Keratinocyte (primary cell): ENCODE measurements around the gene GEN1. TPM values are rescaled to one million over a fixed set of nuclear protein-coding genes. Genes with fewer than 3 reads are reported as not detected.

Source experiments
- DNase-seq: peaks from one replicate; pipeline ENCODE4 v3.0.0-alpha.2; 2011; ENCODE audit warnings: low read depth, missing footprints, low spot score
- FAIRE-seq: peaks from 2 replicates; lab custom pipeline; 2011; peaks lifted over from hg19 to GRCh38; lab: Jason Lieb, UNC
- H2AFZ ChIP-seq: 2 replicates; pipeline ENCODE4 v1.6.0; 2012; ENCODE audit warnings: low read length, control low read depth, inconsistent platforms; ENCODE audit not compliant: control insufficient read depth
- H3K27ac ChIP-seq: 2 replicates; pipeline ENCODE4 v1.5.1; 2011; ENCODE audit warnings: low read length; ENCODE audit not compliant: control insufficient read depth, insufficient read depth
- H3K27me3 ChIP-seq: 3 replicates; pipeline ENCODE4 v1.6.0; 2011; ENCODE audit warnings: low read length; ENCODE audit not compliant: control insufficient read depth, insufficient read depth; ENCODE audit errors: extremely low read depth
- H3K36me3 ChIP-seq, 2 experiments: 2 replicates in 1 of 2; 3 replicates in 1 of 2; pipeline ENCODE4 v1.5.1; 2011; ENCODE audit warnings: low read length in 2 of 2, mild to moderate bottlenecking in 1 of 2; ENCODE audit not compliant: control insufficient read depth in 2 of 2, insufficient read depth in 2 of 2; ENCODE audit errors: extremely low read depth in 1 of 2
- H3K4me1 ChIP-seq: 3 replicates; pipeline ENCODE4 v1.5.1; 2011; ENCODE audit warnings: low read length; ENCODE audit not compliant: control insufficient read depth, insufficient read depth; ENCODE audit errors: extremely low read depth
- H3K4me2 ChIP-seq: 3 replicates; pipeline ENCODE4 v1.6.0; 2011; ENCODE audit warnings: low read depth, low read length; ENCODE audit not compliant: control insufficient read depth, insufficient read depth; ENCODE audit errors: extremely low read depth
- H3K4me3 ChIP-seq, 3 experiments: fragments of 200-600 bp in 1 of 3; sonication (generic) in 1 of 3; 2 replicates in 2 of 3; 3 replicates in 1 of 3; pipeline ENCODE4 v1.5.1; 2011 to 2016; ENCODE audit warnings: low read length in 3 of 3, mild to moderate bottlenecking in 3 of 3, control low read depth in 2 of 3, inconsistent platforms in 1 of 3, low read depth in 1 of 3, mixed read lengths in 1 of 3, mixed run types in 1 of 3, moderate library complexity in 1 of 3; ENCODE audit not compliant: control insufficient read depth in 2 of 3, insufficient read depth in 2 of 3; ENCODE audit errors: extremely low read depth in 1 of 3
- H3K79me2 ChIP-seq: 2 replicates; pipeline ENCODE4 v1.6.0; 2012; ENCODE audit warnings: low read length; ENCODE audit not compliant: control insufficient read depth, insufficient read depth
- H3K9ac ChIP-seq: 3 replicates; pipeline ENCODE4 v1.6.0; 2011; ENCODE audit warnings: low read length; ENCODE audit not compliant: control insufficient read depth, insufficient read depth; ENCODE audit errors: extremely low read depth
- H3K9me1 ChIP-seq: 3 replicates; pipeline ENCODE4 v1.6.0; 2011; ENCODE audit warnings: low read length; ENCODE audit not compliant: control insufficient read depth, insufficient read depth; ENCODE audit errors: extremely low read depth
- H3K9me3 ChIP-seq: 2 replicates; pipeline ENCODE4 v1.5.1; 2012; ENCODE audit warnings: low read depth, low read length; ENCODE audit not compliant: control insufficient read depth
- H4K20me1 ChIP-seq: 3 replicates; pipeline ENCODE4 v1.6.0; 2011; ENCODE audit warnings: low read length; ENCODE audit not compliant: control insufficient read depth, insufficient read depth; ENCODE audit errors: extremely low read depth
- EZH2 ChIP-seq: IDR thresholded peaks from one replicate; pipeline ENCODE4 v1.6.1; 2012; ENCODE audit warnings: inconsistent platforms, mild to moderate bottlenecking, low read length, moderate library complexity
- dilution Hi-C: fragments of 300-500 bp; cut with MboI; formaldehyde crosslinking; loops from one replicate; pipeline ENCODE4 v1.7.0; 2020; ENCODE audit warnings: low sequenced_read_pairs; ENCODE audit not compliant: extremely low pct_ligation_motif_present
- polyA plus RNA-seq, 5 experiments: library from polyadenylated mRNA; depleted of rRNA in 3 of 5; stranded (reverse) in 3 of 5; stranded (forward) in 1 of 5; unstranded in 1 of 5; fragments of >200 nt; gene quantifications; 1 replicate in 1 of 5; 2 replicates in 3 of 5; 3 replicates in 1 of 5; pipeline versions ENCODE4 v1.2.1 to v1.2.3, GENCODE V29; 2011 to 2012; ENCODE audit warnings: missing spikeins in 2 of 5, low read depth in 1 of 5, low replicate concordance in 1 of 5
- TF ChIP-seq, protein P1 (sequence below), 3 experiments: IDR thresholded peaks in 1 of 3; conservative IDR thresholded peaks in 1 of 3; optimal IDR thresholded peaks in 1 of 3; 2 replicates in 2 of 3; 3 replicates in 1 of 3; pipeline versions ENCODE3 to v1.5.1; 2011; ENCODE audit warnings: low read length in 3 of 3, mild to moderate bottlenecking in 3 of 3, moderate library complexity in 2 of 3, control low read depth in 1 of 3, inconsistent platforms in 1 of 3; ENCODE audit not compliant: insufficient read depth in 2 of 3; ENCODE audit errors: extremely low read depth in 1 of 3

Gene GEN1
- polyA plus RNA-seq, 1 donor (not counting 4 experiments of a cell fraction or from before 2014, with no cell fraction given), result 17.2 TPM

DNA sequence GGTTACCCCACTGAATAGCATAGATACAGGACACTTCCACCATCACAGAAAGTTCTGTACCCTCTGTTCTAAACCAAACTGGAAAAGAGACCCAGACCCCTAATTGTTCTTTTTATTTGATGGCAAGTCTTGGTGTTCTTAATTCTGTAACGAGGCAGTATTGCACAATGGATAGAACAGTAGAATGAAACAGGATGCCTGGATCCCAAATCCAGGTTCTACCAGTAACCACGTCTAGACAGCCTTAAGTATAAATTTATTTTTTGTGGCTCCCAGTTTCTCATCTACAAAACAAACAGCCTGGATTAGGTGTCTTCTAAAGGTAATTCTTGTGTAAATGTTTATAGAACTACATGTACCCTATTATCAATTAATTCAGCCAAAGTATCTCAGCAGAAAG is 24.1 kb upstream of the GEN1 start:
- no peaks in the 10 kb centered on the region for H3K9me1 ChIP-seq
- no peaks in the 10 kb centered on the region for H4K20me1 ChIP-seq
- no peak overlapping the region for H3K27ac ChIP-seq
- H3K4me1 ChIP-seq, result no peaks in the 10 kb centered on the region
- no peak overlapping the region for H3K4me2 ChIP-seq
- H2AFZ ChIP-seq, result no peak overlapping the region
- no peak overlapping the region for H3K4me3 ChIP-seq
- FAIRE-seq (no peak), DNase-seq (no peak)
- H3K9me3 ChIP-seq, result no peaks in the 10 kb centered on the region
- no peaks in the 10 kb centered on the region for H3K27me3 ChIP-seq
- TF ChIP-seq, protein P1, sequence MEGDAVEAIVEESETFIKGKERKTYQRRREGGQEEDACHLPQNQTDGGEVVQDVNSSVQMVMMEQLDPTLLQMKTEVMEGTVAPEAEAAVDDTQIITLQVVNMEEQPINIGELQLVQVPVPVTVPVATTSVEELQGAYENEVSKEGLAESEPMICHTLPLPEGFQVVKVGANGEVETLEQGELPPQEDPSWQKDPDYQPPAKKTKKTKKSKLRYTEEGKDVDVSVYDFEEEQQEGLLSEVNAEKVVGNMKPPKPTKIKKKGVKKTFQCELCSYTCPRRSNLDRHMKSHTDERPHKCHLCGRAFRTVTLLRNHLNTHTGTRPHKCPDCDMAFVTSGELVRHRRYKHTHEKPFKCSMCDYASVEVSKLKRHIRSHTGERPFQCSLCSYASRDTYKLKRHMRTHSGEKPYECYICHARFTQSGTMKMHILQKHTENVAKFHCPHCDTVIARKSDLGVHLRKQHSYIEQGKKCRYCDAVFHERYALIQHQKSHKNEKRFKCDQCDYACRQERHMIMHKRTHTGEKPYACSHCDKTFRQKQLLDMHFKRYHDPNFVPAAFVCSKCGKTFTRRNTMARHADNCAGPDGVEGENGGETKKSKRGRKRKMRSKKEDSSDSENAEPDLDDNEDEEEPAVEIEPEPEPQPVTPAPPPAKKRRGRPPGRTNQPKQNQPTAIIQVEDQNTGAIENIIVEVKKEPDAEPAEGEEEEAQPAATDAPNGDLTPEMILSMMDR (optimal IDR thresholded peaks at IDR 0.05 in 1 of 3, IDR thresholded peaks at IDR 0.05 in 1 of 3, conservative IDR thresholded peaks at IDR 0.05 in 1 of 3; ENCODE audit: extremely low read depth in 1 of 3, insufficient read depth in 2 of 3, low read length in 3 of 3), result no peak
- TF ChIP-seq EZH2, result no peak
- no peaks in the 10 kb centered on the region for H3K79me2 ChIP-seq
- dilution Hi-C loops, result no loop called here
- H3K9ac ChIP-seq, result no peak overlapping the region
- H3K36me3 ChIP-seq, result peaks cover 11 to 16% of the 10 kb centered on the region in 2 experiments

DNA sequence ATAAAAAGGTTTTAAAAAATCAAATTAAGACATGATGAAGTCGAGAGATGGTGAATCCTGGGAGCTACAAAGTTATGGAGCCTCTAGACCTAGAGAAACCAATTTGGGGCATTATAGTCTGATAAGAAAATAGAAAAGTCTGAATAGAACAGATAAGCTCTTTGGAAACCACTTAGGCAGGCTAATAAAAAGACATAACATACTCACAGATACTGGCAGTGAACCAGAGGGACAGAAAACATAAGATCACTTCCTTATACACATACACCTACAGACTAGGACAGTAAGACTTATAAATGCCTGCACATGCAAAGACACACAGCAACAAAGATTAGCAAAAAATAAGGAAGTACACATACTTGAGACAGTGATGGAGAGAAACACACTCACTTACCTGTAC is 20.3 kb upstream of the GEN1 start:
- Histone ChIP-seq H3K36me3 (peaks cover 16 to 35% of the 10 kb centered on the region in 2 experiments), H3K79me2 (no peaks in the 10 kb centered on the region), H3K4me1 (no peaks in the 10 kb centered on the region), H4K20me1 (no peaks in the 10 kb centered on the region), H3K4me2 (no peak overlapping the region), H3K4me3 (no peak overlapping the region), H3K9me1 (no peaks in the 10 kb centered on the region), H2AFZ (no peak overlapping the region), H3K9ac (no peak overlapping the region), H3K27ac (no peak overlapping the region), H3K9me3 (no peaks in the 10 kb centered on the region), H3K27me3 (no peaks in the 10 kb centered on the region)
- FAIRE-seq (no peak), DNase-seq (no peak)
- TF ChIP-seq EZH2, result no peak
- TF ChIP-seq, protein P1 (optimal IDR thresholded peaks at IDR 0.05 in 1 of 3, IDR thresholded peaks at IDR 0.05 in 1 of 3, conservative IDR thresholded peaks at IDR 0.05 in 1 of 3; ENCODE audit: extremely low read depth in 1 of 3, insufficient read depth in 2 of 3, low read length in 3 of 3), result no peak
- dilution Hi-C loops, result no loop called here
